Mammary epithelial cell (primary cell): ENCODE data around the gene RFX2.

Source experiments
- CTCF ChIP-seq, 2 donors: IDR thresholded peaks in 1 of 2; conservative IDR thresholded peaks in 1 of 2; 2 replicates each; pipeline ENCODE4 v1.5.1; 2011 to 2012; ENCODE audit warnings: inconsistent platforms in 2 of 2, low read length in 2 of 2, mild to moderate bottlenecking in 2 of 2, control low read depth in 1 of 2, low read depth in 1 of 2; ENCODE audit not compliant: insufficient read depth in 1 of 2; ENCODE audit errors: extremely low read depth in 1 of 2
- EZH2 ChIP-seq: IDR thresholded peaks from 2 replicates; pipeline ENCODE4 v1.6.1; 2012; ENCODE audit warnings: low read length, inconsistent platforms, borderline replicate concordance

GRCh38 chr19:5987077-5987818 is 123.1 kb downstream of the RFX2 start:
- TF ChIP-seq CTCF (conservative IDR thresholded peaks at IDR 0.05 in 1 of 2, IDR thresholded peaks at IDR 0.05 in 1 of 2; ENCODE audit: extremely low read depth in 1 of 2, insufficient read depth in 1 of 2, low read depth in 1 of 2, low read length in 2 of 2): peak; percentile 93 to 94
- no peak for TF ChIP-seq EZH2
